AG10803 (cell line): ENCODE measurements around the gene CARD8.
"Not testable (repeated sequence)": the region's sequence is repeated elsewhere in the genome, so short reads cannot be mapped to it uniquely, and the experiment has no call there.

Source experiments
- DNase-seq: peaks from one replicate; pipeline ENCODE4 v3.0.0; 2010; ENCODE audit warnings: low read depth
- H3K4me3 ChIP-seq: 2 replicates; pipeline ENCODE4 v1.5.1; 2011; ENCODE audit warnings: mild to moderate bottlenecking, low read length, control low read depth
- CTCF ChIP-seq: conservative IDR thresholded peaks from 2 replicates; pipeline ENCODE4 v1.5.1; 2011; ENCODE audit warnings: mild to moderate bottlenecking, low read length, control low read depth, inconsistent platforms

Gene CARD8

DNA sequence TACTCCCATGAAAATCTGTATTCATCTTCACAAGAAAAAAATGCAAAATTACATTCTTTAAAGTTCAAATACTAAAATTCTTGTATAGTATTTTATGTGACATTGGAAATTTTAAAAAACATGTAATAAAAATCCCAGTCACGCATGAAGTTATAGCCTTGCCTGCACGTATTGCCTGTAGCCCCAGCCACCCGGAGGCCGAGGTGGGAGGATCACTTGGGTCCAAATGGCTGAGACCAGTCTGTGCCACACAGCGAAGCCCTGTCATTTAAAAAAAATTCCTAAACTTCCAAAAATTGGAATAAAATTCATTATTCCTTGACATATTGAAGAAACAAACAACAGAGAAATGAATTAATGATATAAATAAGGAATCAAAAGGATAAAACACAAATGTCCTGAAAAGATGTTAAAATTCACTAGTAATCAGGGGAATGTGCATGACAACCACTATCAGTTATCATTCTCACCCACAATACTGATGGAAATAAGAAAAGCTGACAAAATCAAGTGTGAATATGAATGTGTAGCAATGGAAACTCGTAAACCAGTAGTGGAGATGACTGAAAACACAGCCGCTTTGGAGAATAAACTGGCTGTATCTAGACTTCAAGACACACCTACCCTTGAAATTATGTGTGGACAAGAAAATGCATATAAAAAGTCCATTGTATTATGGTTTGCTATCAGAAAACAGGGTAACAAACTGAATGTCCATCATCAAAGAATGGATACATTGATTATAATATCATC, 7.5 kb downstream of the CARD8 start:
- no peak for TF ChIP-seq CTCF
- DNase-seq = no peak
- no peak overlapping the region for H3K4me3 ChIP-seq

GRCh38 chr19:48247212-48247611, 8.5 kb downstream of the CARD8 start:
- no peak for DNase-seq
- H3K4me3 ChIP-seq = no peak overlapping the region
- TF ChIP-seq CTCF = no peak

- TF ChIP-seq CTCF = no peak
- DNase-seq = no peak
- no peak overlapping the region for H3K4me3 ChIP-seq
Observed at GRCh38 chr19:48246101-48246500, 9.6 kb downstream of the CARD8 start.

DNA sequence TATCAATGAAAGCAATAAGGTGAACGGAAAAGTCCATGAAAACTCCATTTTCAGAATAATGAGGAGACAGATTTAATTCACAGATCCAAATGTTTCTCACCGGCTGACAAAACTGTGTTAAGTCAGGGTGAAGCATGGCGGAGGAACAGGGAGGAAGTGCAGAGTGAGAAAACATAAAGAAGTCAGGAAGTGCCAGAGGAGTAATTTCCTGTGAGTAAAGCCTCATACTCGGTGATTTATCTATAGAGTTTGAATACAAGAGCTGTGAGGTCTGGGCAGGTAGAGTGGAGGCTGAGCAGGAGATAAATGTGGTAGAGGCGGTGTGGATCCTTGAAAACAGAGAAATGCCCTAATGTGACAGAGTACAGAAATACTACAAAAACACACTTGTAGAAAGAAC, 11.4 kb downstream of the CARD8 start:
- no peak for DNase-seq
- H3K4me3 ChIP-seq = no peak overlapping the region
- no peak for TF ChIP-seq CTCF

DNA sequence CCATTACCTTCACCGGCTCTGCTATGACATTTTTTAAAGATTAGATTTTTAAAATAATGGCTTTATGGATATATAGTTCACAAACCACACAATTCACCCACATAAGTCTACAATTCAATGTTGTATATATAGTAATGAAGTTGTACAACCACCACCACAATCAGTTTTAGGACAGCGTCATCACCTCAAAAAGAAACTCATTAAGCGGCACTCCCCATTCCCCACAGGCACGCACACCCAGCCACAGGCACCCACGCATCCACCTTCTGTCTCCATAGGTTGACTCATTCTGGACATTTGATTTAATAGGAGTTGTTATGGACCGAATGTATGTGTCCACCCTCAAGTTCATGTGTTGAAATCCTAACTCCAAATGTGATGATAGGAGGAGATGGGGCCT, 13.9 kb downstream of the CARD8 start:
- not testable (repeated sequence) for DNase-seq, H3K4me3 ChIP-seq

DNA sequence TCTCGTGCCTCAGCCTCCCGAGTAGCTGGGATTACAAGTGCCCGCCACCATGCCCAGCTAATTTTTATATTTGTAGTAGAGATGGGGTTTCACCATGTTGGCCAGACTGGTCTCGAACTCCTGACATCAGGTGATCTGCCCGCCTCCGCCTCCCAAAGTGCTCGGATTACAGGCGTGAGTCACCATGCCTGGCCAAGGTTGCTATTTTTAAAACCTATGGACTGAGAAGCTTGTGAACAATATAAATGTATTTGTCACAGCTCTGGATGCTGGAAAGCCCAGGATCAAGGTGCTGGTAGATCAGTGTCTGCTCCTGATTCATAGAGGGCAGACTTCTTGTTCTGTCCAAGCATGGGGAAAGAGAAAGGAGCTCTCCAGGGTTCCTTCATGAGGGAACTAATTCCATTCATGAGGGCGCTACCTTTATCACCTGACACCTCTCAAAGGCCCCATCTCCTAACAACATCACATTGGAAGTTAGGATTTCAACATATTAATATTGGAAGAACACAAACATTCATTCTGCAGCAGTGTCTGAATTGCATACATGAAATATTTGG, 16.1 kb downstream of the CARD8 start:
- no peak for DNase-seq
- no peak overlapping the region for H3K4me3 ChIP-seq
- TF ChIP-seq CTCF = no peak

DNA sequence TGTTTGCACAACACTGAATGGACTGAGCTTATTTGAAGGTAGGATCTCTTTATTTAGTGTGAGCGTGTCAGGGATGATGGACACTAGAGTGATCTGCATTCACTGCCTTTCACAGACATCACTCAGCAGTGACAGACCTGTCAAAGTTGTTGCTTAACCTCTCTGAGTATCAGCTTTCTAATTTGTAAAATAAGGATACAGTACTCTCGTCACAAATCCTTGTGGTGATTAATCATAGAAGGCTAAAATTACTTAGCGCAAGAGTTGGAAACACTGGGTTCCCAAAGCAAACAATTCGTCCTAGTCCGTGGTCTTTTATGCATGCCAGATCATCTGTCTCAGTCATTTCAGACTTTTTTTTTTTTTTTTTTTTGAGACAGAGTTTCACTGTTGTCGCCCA, 16.6 kb downstream of the CARD8 start:
- no peak for TF ChIP-seq CTCF
- no peak for DNase-seq
- H3K4me3 ChIP-seq = no peak overlapping the region

GRCh38 chr19:48237057-48237456, 18.7 kb downstream of the CARD8 start:
- no peak overlapping the region for H3K4me3 ChIP-seq
- no peak for DNase-seq
- no peak for TF ChIP-seq CTCF
